HG03571 (cell line): ENCODE results near the gene KIF24.
"Not testable (repeated sequence)": the region's sequence is repeated elsewhere in the genome, so short reads cannot be mapped to it uniquely, and the experiment has no call there.

ENCODE experiments used
- ATAC-seq: cut with Tn5 transposase; IDR thresholded peaks from one replicate; pipeline ENCODE4 v1.9.1; 2021; ENCODE audit not compliant: unreplicated experiment

Gene KIF24

GRCh38 chr9:34328500-34328986 is 525 bp downstream of the KIF24 start:
- ATAC-seq = no peak

- no peak for ATAC-seq
Measured at GRCh38 chr9:34326690-34327089, 2.4 kb downstream of the KIF24 start.

GRCh38 chr9:34322899-34323591 is 6.0 kb downstream of the KIF24 start:
- no peak for ATAC-seq

- no peak for ATAC-seq
Measured at GRCh38 chr9:34321451-34321850, 7.6 kb downstream of the KIF24 start.

DNA sequence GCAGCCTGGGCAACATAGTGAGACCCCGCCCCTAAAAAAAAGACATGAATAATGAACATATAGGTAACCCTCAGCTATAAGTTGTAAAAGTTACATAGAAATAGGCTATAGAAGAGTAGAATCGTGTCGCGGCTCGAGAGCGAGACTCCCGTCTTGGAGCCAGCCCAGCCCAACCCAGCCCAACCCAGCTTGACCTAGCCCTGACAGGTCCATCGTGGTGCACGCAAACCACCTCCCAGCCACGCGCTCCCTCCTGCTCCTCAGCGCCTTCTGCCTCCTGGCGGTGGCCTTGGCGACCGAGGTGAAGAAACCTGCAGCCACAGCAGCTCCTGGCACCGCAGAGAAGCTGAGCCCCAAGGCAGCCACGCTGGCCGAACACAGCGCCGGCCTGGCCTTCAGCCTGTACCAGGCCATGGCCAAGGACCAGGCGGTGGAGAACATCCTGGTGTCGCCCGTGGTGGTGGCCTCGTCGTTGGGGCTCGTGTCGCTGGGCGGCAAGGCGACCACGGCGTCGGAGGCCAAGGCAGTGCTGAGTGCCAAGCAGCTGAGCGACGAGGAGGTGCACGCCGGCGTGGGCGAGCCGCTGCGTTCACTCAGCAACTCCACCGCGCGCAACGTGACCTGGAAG is 10.8 kb downstream of the KIF24 start:
- ATAC-seq = no peak

- ATAC-seq = no peak
Measured at GRCh38 chr9:34317436-34317835, 11.6 kb downstream of the KIF24 start.

DNA sequence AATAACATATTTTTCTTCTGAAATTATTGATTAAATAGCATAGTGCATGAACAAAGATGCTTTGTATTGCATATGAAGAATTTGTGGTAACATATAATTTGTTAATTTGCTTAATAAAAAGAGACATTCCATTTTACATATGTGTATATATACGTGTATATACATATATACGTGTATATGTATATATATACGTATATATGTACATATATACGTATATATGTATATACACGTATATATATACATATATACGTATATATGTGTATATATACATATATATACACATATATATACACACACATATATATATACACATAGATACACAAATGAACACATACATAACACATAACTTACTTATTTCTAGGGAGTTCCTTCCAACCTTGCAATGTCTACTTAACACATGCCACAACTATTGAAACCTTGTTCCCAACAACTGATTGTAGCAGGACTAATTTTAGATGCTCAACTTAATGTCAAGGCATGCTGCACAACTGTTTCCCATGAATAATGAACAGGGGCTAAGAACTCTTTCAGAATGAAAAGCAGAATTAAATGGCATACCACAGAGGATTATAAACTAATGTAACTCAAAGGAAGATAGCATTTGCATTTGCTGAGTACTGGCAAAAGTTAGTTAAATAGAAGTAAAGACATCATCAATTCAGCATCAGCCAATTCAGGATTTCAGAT is 17.4 kb downstream of the KIF24 start:
- ATAC-seq = no peak

DNA sequence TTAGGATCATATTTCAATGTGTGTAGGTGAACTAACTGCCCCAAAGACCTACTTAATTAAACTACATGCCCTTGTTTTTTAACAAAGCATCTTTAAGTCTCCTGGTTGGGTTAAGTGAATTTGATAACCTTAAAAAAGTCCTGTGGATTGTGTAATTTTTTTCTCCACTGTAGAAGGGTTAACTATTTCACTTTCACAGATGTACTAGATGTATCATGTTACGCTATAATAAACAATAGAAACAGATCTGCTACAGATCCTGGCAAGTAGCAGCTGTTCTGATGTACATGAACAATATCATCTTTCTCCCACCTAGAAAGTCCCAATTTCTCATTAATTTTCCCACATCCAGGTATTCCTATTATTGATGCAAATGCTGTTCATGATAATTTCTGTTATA is 18.9 kb downstream of the KIF24 start:
- ATAC-seq = no peak

DNA sequence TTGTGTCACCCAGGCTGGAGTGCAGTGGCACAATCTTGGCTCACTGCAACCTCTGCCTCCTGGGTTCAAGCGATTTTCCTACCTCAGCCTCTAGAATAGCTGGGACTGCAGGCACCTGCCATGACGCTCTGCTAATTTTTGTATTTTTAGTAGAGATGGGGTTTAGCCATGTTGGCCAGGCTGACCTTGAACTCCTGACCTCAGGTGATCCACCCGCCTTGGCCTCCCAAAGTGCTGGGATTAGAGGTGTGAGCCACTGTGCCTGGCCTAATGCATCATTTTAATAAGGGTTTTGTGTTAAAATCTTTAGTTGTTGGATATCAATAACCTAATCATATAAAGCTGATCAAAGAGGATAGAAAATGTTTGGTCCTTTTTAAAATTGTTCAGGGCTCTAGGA is 20.8 kb downstream of the KIF24 start:
- ATAC-seq = not testable (repeated sequence)

DNA sequence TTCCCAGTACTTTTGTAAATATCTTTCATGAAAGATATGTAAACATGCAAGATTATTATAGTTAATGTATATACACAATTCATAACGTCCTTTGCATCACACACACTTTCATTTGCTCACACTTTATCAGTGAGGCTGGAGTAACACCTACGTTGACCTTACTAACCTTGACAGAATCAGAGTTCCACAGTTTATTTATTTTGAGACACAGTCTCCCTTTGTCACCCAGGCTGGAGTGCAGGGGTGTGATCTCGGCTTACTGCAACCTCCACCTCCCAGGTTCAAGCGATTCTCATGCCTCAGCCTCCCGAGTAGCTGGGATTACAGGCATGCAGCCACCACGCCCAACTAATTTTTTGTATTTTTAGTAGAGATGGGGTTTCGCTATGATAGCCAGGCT is 28.0 kb downstream of the KIF24 start:
- ATAC-seq = not testable (repeated sequence)

- no peak for ATAC-seq
Measured at GRCh38 chr9:34292552-34292951, 36.5 kb downstream of the KIF24 start.

- ATAC-seq = no peak
Measured at GRCh38 chr9:34291423-34291822, 37.6 kb downstream of the KIF24 start.

- ATAC-seq = no peak
Measured at GRCh38 chr9:34291023-34291422, 38.0 kb downstream of the KIF24 start.

DNA sequence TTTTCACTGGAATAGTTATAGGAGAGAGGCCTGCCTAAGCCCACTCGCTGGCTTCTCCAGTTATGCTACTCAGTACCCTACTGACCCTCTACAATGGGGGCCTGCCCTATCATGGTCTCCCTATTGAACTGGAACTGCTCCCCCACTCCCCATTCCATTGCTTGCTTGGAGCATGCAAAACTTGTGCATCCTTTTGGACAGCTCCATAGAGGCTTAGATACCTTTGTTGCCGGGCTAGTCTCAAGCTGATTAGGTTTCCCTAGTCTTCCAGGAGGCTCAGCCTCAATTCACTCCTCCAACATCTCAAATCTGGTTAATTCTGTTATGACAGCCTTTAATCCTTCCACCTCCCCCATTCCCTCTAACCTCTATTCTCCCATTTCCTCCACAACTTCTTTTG is 39.9 kb downstream of the KIF24 start:
- ATAC-seq = no peak

DNA sequence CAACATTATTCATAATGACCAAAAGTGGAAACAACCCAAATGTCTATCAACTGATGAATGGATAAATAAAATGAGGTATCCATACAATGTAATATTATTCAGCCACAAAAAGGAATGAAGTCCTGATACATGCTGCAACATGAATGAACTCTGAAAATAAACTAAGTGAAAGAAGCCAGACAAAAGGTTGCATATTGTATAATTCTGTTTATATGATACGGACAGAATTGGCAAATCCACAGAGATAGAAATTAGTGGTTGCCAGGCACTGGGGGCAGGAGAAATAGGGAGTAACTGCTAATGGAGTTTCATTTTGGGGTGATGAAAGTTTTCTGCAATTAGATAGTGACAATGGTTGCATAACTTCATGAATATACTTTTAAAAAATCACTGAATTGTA is 47.0 kb downstream of the KIF24 start:
- no peak for ATAC-seq

GRCh38 chr9:34279411-34279810 is 49.7 kb downstream of the KIF24 start:
- no peak for ATAC-seq
